ENCODE results near the gene INSL4.

The INSL4 gene

DNA sequence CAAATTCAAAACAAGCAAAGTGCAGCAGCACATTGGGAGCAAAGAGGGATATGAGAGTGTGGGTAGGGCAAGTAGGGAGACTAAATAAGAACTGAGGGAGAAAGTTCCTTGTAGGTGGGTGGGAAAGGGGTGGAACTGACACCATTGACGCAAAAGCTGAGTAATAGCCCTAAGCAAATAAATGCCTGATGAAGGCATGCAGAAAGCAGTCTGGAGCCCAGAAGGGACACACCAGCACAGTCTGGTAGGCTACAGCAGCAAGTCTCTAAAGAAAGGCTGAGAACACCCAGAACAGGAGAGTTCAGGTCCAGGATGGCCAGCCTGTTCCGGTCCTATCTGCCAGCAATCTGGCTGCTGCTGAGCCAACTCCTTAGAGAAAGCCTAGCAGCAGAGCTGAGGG, at the start of gene INSL4:
TSS of gene INSL4 (plus strand) at position 208 of the 400 bp plus-strand sequence. CDS start at position 313, 105 bp downstream.
- no peak within 1 kb of the TSS for H3K4me3 ChIP-seq (ENCODE audit: control insufficient read depth, low read depth, low read length)
- TF ChIP-seq, protein P1, sequence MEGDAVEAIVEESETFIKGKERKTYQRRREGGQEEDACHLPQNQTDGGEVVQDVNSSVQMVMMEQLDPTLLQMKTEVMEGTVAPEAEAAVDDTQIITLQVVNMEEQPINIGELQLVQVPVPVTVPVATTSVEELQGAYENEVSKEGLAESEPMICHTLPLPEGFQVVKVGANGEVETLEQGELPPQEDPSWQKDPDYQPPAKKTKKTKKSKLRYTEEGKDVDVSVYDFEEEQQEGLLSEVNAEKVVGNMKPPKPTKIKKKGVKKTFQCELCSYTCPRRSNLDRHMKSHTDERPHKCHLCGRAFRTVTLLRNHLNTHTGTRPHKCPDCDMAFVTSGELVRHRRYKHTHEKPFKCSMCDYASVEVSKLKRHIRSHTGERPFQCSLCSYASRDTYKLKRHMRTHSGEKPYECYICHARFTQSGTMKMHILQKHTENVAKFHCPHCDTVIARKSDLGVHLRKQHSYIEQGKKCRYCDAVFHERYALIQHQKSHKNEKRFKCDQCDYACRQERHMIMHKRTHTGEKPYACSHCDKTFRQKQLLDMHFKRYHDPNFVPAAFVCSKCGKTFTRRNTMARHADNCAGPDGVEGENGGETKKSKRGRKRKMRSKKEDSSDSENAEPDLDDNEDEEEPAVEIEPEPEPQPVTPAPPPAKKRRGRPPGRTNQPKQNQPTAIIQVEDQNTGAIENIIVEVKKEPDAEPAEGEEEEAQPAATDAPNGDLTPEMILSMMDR (IDR thresholded peaks at IDR 0.05; ENCODE audit: control insufficient read depth, insufficient read depth, low read depth, low read length, missing control alignments): no peak
- no peak for DNase-seq (ENCODE audit: low read depth)

DNA sequence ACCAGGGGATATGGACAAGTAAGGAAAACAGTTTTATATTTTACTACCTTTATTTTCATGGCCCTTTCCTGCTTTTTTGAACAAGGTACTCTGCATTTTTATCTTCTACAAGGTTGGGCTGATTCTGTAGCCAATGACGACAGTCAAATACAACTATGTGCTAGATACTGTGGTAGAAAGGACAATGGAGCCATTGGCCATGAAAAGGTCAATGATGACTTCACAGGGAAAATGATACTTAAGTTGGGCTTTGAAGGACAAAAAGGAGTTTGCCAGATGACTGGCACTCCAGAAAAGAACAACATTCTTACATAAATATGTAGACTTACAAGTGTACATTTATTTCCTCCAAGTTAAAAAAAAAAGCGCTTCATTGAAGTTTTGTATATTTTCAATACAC, 46.4 kb upstream of the INSL4 start:
- TF ChIP-seq, protein P1 (IDR thresholded peaks at IDR 0.05; ENCODE audit: control insufficient read depth, insufficient read depth, low read depth, low read length, missing control alignments): no peak
- DNase-seq (ENCODE audit: low read depth): no peak
- no peak overlapping the region for H3K4me3 ChIP-seq (ENCODE audit: control insufficient read depth, low read depth, low read length)

DNA sequence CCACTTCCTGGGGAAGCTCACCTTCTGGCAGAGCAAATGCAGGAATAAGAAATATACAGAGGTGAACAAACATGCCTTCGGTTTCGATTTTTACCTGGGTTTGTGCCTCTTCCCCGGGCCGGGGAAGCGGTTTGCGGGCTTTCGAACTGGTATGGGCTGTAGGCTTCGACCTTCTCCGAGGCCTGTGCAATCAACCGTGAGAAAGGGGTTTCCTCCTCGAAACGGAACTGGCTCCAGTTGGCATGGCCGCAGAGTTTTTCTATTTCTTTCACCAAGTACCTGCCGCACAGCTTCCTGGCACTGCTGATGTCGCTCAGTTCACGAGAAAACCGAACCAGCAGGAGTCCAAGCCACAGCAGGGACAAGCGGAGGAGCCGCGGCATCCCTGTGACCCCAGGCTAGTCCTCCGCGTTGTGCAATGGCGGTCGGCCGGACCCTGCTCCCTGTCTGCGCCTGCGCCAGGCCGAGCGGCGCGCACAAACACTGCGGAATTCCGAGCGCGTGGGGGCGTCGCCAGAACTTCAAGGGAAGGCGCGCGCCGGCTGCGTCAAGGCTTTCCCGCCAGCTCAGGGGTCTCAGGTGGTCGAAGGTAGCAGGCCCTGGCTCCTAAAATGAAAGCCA, 45.9 kb upstream of the INSL4 start, which contains the start of gene INSL6:
TSS of gene INSL6 (minus strand) at position 420 of the 621 bp plus-strand sequence. CDS start at position 383, 37 bp downstream.
- no peak for DNase-seq (ENCODE audit: low read depth)
- TF ChIP-seq, protein P1 (IDR thresholded peaks at IDR 0.05; ENCODE audit: control insufficient read depth, insufficient read depth, low read depth, low read length, missing control alignments): no peak
- no peak within 1 kb of the TSS for H3K4me3 ChIP-seq (ENCODE audit: control insufficient read depth, low read depth, low read length)

DNA sequence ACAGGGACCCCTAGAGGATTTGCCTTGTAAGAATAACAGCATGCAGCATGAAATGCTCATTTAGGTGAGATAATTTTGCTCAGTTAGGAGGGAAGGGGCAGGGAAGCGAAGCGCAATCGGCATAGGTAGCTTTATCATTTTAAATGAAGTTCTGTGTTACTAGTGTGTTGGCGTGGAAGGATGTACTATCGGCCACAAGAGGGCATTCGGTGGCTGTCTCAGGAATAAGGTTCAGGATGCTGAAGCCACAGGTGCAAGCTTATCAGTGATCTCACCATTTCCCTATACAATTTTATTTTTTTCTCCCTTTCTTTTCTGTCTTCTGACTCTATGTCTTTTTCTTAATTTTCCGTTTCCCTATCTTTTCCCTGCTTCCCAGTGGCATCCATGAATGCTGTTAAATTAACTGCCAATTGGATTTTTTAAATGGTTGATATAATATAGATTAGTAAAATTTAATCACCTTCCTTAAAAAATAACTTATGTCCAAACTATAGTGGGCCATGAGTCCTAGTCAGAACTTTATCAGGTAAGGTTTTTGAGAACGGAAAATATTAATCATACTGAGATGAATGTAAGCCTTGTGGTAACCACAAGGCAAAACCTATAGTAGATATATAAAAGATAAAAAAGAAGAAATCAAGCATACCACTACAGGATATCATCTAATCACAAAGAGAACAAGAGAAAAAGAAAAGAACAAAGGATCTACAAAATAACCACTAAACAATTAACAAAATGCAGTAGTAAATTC, 44.6 kb upstream of the INSL4 start:
- H3K4me3 ChIP-seq (ENCODE audit: control insufficient read depth, low read depth, low read length): no peak overlapping the region
- TF ChIP-seq, protein P1 (IDR thresholded peaks at IDR 0.05; ENCODE audit: control insufficient read depth, insufficient read depth, low read depth, low read length, missing control alignments): peak; percentile 76
- DNase-seq (ENCODE audit: low read depth): peak; percentile 20

DNA sequence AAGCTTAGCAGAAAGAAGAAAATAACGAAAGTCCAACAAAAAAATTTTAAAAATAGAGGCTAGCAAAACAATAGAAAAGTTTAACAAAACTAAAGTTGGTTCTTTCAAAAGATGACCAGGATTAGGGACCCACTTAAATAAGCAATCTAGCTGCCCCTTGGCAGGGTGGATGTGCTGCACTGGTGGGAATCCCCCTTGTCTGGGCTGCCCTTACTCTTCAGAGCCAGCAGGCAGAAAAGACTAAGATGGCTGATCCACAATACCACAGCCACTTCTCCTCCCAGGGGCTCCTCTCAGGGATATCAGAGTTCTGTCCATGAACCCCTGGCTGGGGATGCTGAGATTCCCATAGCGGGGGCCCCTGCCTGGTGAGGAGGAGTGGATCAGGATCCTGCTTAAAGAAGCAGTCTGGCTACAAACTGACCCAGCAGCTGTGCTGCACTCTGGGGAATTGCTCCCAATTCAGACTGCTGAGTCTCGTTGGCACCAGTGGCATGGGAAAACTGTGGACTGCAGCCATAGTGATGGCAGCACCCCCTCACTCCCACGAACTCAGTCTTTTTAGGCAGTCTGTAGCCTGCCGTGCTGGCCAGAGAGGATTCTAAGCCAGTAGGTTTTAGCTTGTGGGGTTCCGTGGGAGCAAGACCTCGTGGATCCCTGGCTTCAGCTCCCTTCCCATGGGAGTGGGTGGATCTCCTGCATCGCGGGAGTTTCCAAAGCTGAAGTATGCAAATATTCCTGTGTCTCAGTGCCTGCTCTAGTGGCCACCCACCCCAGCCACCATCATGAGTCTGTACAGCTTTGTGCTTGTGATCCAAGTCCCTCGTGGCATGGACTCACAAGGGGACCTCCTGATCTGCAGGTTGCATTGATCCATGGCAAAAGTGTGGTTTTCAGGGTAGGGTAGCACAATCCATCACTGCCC, 42.9 kb upstream of the INSL4 start:
- TF ChIP-seq, protein P1 (IDR thresholded peaks at IDR 0.05; ENCODE audit: control insufficient read depth, insufficient read depth, low read depth, low read length, missing control alignments): no peak
- no peak for DNase-seq (ENCODE audit: low read depth)
- H3K4me3 ChIP-seq (ENCODE audit: control insufficient read depth, low read depth, low read length): no peak overlapping the region

DNA sequence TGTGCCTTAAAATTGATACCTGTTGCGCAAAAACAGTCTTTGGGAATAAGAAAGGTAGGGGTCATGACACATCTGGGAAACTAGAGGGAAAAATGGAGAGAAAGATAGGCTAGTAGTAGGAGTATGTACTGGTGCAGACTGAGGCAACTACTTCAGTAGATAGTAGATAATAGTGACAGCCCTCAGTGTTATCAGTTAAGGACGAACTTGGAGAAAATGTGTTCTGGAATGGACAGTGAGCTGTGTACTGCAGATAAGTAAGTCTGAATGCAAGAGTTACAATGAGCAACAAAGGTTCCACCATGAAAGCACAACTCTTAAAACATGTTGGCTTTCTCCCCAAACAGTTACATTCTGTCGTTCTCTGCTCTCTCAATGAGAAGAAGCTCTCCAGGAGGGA, 39.2 kb upstream of the INSL4 start:
- DNase-seq (ENCODE audit: low read depth): no peak
- no peak overlapping the region for H3K4me3 ChIP-seq (ENCODE audit: control insufficient read depth, low read depth, low read length)
- TF ChIP-seq, protein P1 (IDR thresholded peaks at IDR 0.05; ENCODE audit: control insufficient read depth, insufficient read depth, low read depth, low read length, missing control alignments): no peak

Data from AG09309 (cell line).